ENCODE measurements around the gene ADAMTS1.

ADAMTS1 gene

GRCh38 chr21:26811482-26811881 is 33.7 kb downstream of the ADAMTS1 start:
- no peak for DNase-seq

GRCh38 chr21:26810676-26811415 is 34.4 kb downstream of the ADAMTS1 start:
- no peak for DNase-seq

GRCh38 chr21:26810266-26810665 is 34.9 kb downstream of the ADAMTS1 start:
- DNase-seq: no peak

- DNase-seq: no peak
Observed at GRCh38 chr21:26809745-26810144, 35.5 kb downstream of the ADAMTS1 start.

- DNase-seq: no peak
Observed at GRCh38 chr21:26806801-26807295, 38.4 kb downstream of the ADAMTS1 start.

- DNase-seq: no peak
Observed at GRCh38 chr21:26804895-26805609, 40.2 kb downstream of the ADAMTS1 start.

GRCh38 chr21:26801498-26801897 is 43.7 kb downstream of the ADAMTS1 start:
- DNase-seq: no peak

GRCh38 chr21:26800970-26801431 is 44.2 kb downstream of the ADAMTS1 start:
- no peak for DNase-seq

- no peak for DNase-seq
Observed at GRCh38 chr21:26800455-26800854, 44.8 kb downstream of the ADAMTS1 start.

GRCh38 chr21:26800001-26800400 is 45.2 kb downstream of the ADAMTS1 start:
- DNase-seq: no peak

GRCh38 chr21:26798856-26799751 is 46.1 kb downstream of the ADAMTS1 start:
- no peak for DNase-seq

- no peak for DNase-seq
Observed at GRCh38 chr21:26797878-26798456, 47.2 kb downstream of the ADAMTS1 start.

- no peak for DNase-seq
Observed at GRCh38 chr21:26795866-26796329, 49.3 kb downstream of the ADAMTS1 start.

- no peak for DNase-seq
Observed at GRCh38 chr21:26795412-26795805, 49.8 kb downstream of the ADAMTS1 start.

GRCh38 chr21:26794597-26795411 is 50.4 kb downstream of the ADAMTS1 start:
- no peak for DNase-seq

- DNase-seq: no peak
Observed at GRCh38 chr21:26790296-26790695, 54.9 kb downstream of the ADAMTS1 start.

GRCh38 chr21:26788790-26789189 is 56.4 kb downstream of the ADAMTS1 start:
- DNase-seq: no peak

All from stimulated activated CD4-positive, alpha-beta T cell treated with anti-CD3 and anti-CD28 coated beads, Interleukin-2, amount 100 ng/mL, for 24 hours (primary cell).